Left lung (tissue), 10 donors: ENCODE data around the gene SELENOV. TPM values are rescaled to one million over a fixed set of nuclear protein-coding genes. Genes with fewer than 3 reads are reported as not detected.
"Not testable (repeated sequence)": the region's sequence is repeated elsewhere in the genome, so short reads cannot be mapped to it uniquely, and the experiment has no call there.

Experiments
- ATAC-seq: fragments of 200-7000 bp; cut with Tn5 transposase; one replicate; pipeline ENCODE4 v1.9.1; 2020; ENCODE audit warnings: moderate library complexity
- DNase-seq, 4 donors: peaks; one replicate each; pipeline ENCODE4 v3.0.0-alpha.2; 2013 to 2020
- H3K27ac ChIP-seq, 2 donors: fragments of 200-600 bp; sonication (generic) in 1 of 2; one replicate each; pipeline versions ENCODE4 v1.5.0 to v1.8.0; 2020 to 2021
- H3K27me3 ChIP-seq, 2 donors: fragments of 200-600 bp; sonication (generic) in 1 of 2; one replicate each; pipeline versions ENCODE4 v1.5.0 to v1.8.0; 2020 to 2021
- H3K36me3 ChIP-seq, 2 donors: fragments of 200-600 bp; sonication (generic) in 1 of 2; one replicate each; pipeline versions ENCODE4 v1.5.0 to v1.8.0; 2020 to 2021
- H3K4me1 ChIP-seq, 2 donors: fragments of 200-600 bp; one replicate each; pipeline ENCODE4 v1.8.0; 2021
- H3K4me3 ChIP-seq, 2 donors: fragments of 200-600 bp; sonication (generic) in 1 of 2; one replicate each; pipeline versions ENCODE4 v1.5.0 to v1.8.0; 2020 to 2021; ENCODE audit warnings: mild to moderate bottlenecking in 1 of 2
- H3K9me3 ChIP-seq, 2 donors: fragments of 200-600 bp; sonication (generic) in 1 of 2; one replicate each; pipeline versions ENCODE4 v1.5.0 to v1.8.0; 2020 to 2021
- intact Hi-C, 2 donors: fragments of 100-400 bp; cut with DNase I; formaldehyde crosslinking; loops; one replicate each; pipeline versions ENCODE4 v1.11.2 to v1.14.2; 2022
- polyA plus RNA-seq, 6 donors: library from polyadenylated mRNA; unstranded; fragments of 120-200 nt; gene quantifications; one replicate each; pipeline ENCODE4 v1.2.1, GENCODE V29; 2013; ENCODE audit not compliant: insufficient read length in 6 of 6
- total RNA-seq, 2 donors: library from RNA; stranded (reverse); fragmentation: NEBNext Ultra II Directional; extraction: Animal tissue kit (Norgen Biotek cat#: 25700); gene quantifications; one replicate each; pipeline ENCODE4 v1.2.1, GENCODE V29; 2021
- TF ChIP-seq, protein P1 (sequence below), 2 donors: fragments of 200-600 bp; sonication (generic) in 1 of 2; IDR thresholded peaks; one replicate each; pipeline versions ENCODE4 v1.5.0 to v1.8.0; 2021; ENCODE audit warnings: antibody characterized with exemption in 2 of 2
- donor health status: DM: no; HTN: yes; CAD: no.
- donor health status: DM: no; HTN: no; CAD: no.

SELENOV gene
- total and polyA plus RNA-seq, 8 donors, result 0.18 to 0.64 (median 0.34) TPM; not detected in 2

DNA sequence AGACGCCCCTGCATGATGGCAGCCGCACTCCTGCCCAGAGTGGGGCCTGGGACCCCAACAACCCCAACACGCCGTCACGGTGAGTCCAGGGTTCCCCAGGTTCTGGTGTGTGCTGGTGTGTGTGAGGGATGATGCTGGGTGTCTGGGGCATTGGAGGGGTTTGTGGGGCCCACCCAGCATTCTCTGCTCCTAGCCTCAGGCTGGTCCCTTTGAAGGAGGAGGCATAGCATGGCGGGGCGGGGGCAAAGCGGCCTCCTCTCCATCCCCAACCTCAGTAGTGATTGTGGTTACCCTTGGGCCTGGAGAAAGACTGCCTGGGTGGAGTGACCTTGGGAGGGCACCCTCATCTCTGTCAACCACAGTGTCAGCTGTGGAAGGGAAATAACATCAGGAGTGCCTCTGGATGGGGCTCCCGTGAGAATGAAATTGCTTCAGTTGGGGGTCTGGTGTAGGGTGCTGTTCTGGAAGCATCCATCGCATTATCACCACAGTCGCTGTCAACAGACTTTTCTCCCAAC lies 41.4 kb upstream of the SELENOV start:
- Histone ChIP-seq H3K27ac (no peak overlapping the region), H3K4me3 (no peak overlapping the region), H3K27me3 (no peaks in the 10 kb centered on the region), H3K36me3 (peaks cover 3 to 89% of the 10 kb centered on the region in 2 donors), H3K9me3 (no peaks in the 10 kb centered on the region), H3K4me1 (no peaks in the 10 kb centered on the region)
- intact Hi-C loops, result loop anchor here in 1 of 2 donors (10.0 kb wide), 1 partner anchor 61 kb away; the partner anchor contains the start of gene EID2B
- ATAC-seq, result no peak
- TF ChIP-seq, protein P1, sequence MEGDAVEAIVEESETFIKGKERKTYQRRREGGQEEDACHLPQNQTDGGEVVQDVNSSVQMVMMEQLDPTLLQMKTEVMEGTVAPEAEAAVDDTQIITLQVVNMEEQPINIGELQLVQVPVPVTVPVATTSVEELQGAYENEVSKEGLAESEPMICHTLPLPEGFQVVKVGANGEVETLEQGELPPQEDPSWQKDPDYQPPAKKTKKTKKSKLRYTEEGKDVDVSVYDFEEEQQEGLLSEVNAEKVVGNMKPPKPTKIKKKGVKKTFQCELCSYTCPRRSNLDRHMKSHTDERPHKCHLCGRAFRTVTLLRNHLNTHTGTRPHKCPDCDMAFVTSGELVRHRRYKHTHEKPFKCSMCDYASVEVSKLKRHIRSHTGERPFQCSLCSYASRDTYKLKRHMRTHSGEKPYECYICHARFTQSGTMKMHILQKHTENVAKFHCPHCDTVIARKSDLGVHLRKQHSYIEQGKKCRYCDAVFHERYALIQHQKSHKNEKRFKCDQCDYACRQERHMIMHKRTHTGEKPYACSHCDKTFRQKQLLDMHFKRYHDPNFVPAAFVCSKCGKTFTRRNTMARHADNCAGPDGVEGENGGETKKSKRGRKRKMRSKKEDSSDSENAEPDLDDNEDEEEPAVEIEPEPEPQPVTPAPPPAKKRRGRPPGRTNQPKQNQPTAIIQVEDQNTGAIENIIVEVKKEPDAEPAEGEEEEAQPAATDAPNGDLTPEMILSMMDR (IDR thresholded peaks at IDR 0.05), result no peak
- DNase-seq, result peak in 1 of 4 donors; percentile 60

DNA sequence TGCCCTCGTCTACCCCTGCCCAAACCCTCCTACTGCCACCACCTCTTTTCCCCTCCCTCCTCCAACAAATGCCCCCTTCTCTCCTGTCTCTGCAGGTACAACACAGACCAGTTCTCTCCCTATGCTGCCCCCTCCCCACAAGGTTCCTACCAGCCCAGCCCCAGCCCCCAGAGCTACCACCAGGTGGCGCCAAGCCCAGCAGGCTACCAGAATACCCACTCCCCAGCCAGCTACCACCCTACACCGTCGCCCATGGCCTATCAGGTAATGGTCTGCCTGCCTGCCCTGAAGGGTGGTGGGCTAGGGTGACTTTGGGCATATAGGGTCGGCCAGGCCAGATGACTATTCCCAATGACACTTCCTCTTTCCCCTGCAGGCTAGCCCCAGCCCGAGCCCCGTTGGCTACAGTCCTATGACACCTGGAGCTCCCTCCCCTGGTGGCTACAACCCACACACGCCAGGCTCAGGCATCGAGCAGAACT lies 40.8 kb upstream of the SELENOV start:
- Histone ChIP-seq H3K27me3 (no peaks in the 10 kb centered on the region), H3K27ac (no peak overlapping the region), H3K4me1 (peaks cover 0 to under 1% of the 10 kb centered on the region in 2 donors), H3K4me3 (no peak overlapping the region), H3K36me3 (peaks cover 3 to 82% of the 10 kb centered on the region in 2 donors), H3K9me3 (no peaks in the 10 kb centered on the region)
- ATAC-seq (peak; percentile 76), DNase-seq (peak; percentile 16 to 92 (median 50))
- TF ChIP-seq, protein P1 (IDR thresholded peaks at IDR 0.05), result peak; percentile 55 to 73
- intact Hi-C loops, result loop anchor here in 1 of 2 donors (10.0 kb wide), 1 partner anchor 61 kb away; the partner anchor contains the start of gene EID2B

DNA sequence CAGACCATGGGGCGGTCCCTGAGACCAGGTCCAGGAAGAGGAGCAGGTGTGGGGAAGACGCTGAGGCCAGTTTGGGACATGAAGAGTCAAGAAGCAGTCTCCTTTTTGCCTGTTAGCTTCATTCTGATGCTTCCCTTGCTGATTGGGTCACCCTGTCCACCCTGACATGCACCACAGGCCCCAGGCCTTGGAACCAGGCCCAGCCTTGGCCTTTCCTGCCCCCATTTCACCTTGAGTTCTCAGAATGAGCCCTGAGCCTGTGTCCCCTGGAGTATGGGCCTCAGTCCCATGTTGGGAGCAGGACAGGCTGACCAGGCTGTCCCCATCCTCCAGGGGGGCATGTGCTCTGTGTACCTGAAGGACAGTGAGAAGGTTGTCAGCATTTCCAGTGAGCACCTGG lies 39.2 kb upstream of the SELENOV start:
- ATAC-seq (no peak), DNase-seq (no peak)
- peaks cover 0 to 13% of the 10 kb centered on the region in 2 donors for H3K4me1 ChIP-seq
- no peaks in the 10 kb centered on the region for H3K9me3 ChIP-seq
- intact Hi-C loops, result loop anchor here in 1 of 2 donors (10.0 kb wide), 1 partner anchor 59 kb away; the partner anchor contains the start of gene EID2B
- H3K36me3 ChIP-seq, result peaks cover 3 to 66% of the 10 kb centered on the region in 2 donors
- no peak overlapping the region for H3K27ac ChIP-seq
- H3K27me3 ChIP-seq, result no peaks in the 10 kb centered on the region
- TF ChIP-seq, protein P1 (IDR thresholded peaks at IDR 0.05), result no peak
- no peak overlapping the region for H3K4me3 ChIP-seq

DNA sequence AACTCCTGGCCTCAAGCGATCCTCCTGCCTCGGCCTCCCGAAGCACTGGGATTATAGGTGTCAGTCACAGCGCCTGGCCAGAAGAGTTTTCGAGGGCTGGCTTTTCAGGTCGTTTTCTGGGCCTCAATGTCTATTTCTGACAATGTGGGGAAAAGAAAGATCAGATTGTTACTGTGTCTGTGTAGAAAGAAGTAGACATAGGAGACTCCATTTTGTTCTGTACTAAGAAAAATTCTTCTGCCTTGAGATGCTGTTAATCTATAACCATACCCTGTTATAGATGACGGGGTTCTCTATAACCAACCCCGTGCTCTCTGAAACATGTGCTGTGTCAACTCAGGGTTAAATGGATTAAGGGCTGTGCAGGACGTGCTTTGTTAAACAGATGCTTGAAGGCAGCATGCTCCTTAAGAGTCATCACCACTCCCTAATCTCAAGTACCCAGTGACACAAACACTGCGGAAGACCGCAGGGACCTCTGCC lies 35.6 kb upstream of the SELENOV start:
- Histone ChIP-seq H3K4me1 (peaks cover 10 to 26% of the 10 kb centered on the region in 2 donors), H3K36me3 (peaks cover 2 to 47% of the 10 kb centered on the region in 2 donors), H3K27ac (peak overlapping the region; percentile 78 to 84)
- not testable (repeated sequence) for H3K4me3 ChIP-seq, H3K9me3 ChIP-seq, H3K27me3 ChIP-seq
- DNase-seq, result peak in 2 of 4 donors; percentile 8 to 24
- peak; percentile 28 for ATAC-seq
- intact Hi-C loops, result loop anchor here in 1 of 2 donors (10.0 kb wide), 1 partner anchor 55 kb away; the partner anchor contains the start of gene EID2B

DNA sequence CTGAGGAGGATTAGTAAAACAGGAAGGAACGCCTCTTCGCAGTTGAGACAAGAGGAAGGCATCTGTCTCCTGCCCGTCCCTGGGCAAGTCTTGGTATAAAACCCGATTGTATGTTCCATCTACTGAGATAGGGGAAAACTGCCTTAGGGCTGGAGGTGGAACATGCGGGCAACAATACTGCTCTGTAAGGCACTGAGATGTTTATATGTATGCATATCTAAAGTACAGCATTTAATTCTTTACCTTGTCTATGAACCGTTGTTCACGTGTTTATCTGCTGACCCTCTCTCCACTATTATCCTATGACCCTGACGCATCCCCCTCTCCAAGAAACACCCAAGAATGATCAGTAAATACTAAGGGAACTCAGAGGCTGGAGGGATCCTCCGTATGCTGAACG lies 35.0 kb upstream of the SELENOV start:
- H3K27me3 ChIP-seq, result no peaks in the 10 kb centered on the region
- DNase-seq (no peak), ATAC-seq (no peak)
- peak overlapping the region; percentile 92 to 94 for H3K4me3 ChIP-seq
- TF ChIP-seq, protein P1 (IDR thresholded peaks at IDR 0.05), result no peak
- peak overlapping the region; percentile 78 to 84 for H3K27ac ChIP-seq
- H3K4me1 ChIP-seq, result peaks cover 10 to 26% of the 10 kb centered on the region in 2 donors
- peaks cover 0 to 42% of the 10 kb centered on the region in 2 donors for H3K36me3 ChIP-seq
- H3K9me3 ChIP-seq, result no peaks in the 10 kb centered on the region
- intact Hi-C loops, result loop anchor here in 1 of 2 donors (10.0 kb wide), 1 partner anchor 55 kb away; the partner anchor contains the start of gene EID2B
